ENCODE data around the gene ULK2.

ULK2 gene

GRCh38 chr17:19726631-19727376, 140.9 kb downstream of the ULK2 start:
- DNase-seq (ENCODE audit: low spot score): no peak

DNA sequence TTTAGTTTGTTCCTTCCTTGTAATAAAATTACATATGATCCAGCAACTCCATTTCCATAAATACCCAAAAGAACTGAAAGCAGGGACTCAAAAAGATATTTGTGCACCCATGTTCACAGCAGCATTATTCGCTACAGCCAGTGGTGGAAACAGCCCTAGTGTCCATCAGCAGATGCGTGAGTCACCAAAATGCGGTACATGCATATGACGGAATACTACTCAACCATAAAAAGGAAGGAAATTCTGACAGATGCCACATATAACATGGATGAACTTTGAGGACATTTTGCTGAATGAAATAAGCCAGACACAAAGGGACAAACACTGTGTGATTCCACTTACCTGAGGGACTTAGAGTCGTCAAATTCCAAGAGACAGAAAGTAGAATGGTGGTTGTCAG, 142.2 kb downstream of the ULK2 start:
- no peak for DNase-seq (ENCODE audit: low spot score)

DNA sequence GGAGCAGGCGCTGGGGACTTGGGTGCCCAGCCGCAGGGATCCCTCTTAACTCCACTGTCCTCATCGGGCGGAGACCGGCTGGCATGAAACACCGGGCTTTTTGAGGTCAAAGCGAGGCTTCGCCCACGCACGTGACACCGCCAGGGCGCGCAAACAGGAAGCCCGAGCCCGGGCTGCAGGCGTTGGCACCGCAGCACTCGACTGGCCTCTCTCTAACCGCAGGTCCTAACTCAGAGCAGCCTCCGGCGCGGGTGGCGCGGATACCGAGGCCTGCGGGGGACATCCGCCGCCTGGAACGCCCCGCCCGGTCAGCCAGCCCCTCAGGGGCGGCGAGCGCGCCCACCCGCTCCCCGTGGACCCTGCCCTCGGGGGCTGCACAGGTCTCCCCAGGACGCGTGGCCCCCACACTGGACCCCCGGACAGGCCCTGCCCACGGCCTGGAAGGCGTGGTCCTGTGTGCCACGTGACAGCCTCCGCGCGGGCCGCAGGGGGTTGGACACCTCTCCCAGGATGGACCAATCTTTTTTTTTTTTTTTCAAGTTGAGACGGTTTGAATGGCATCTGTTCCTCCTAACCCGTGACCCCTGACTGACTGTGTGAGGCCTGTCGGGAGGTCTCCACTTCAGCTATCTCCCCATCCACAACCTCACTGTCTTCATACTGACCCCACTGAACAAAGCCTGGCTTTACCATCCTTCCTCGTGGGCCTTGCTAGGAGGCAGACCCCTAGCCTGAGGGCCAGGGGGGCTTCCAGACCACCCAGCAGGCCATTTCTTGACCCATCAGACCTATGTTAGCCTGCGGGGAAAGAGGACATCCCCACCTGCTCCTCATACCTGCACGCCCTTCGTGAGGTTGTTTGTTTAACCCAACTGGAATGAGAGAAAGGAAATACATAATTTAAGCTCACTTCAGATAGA, 143.0 kb downstream of the ULK2 start:
- DNase-seq (ENCODE audit: low spot score): peak; percentile 84

GRCh38 chr17:19723964-19724363, 143.8 kb downstream of the ULK2 start:
- peak; percentile 28 for DNase-seq (ENCODE audit: low spot score)
